Esophagus muscularis mucosa (tissue), 3 donors: ENCODE data around the gene SHISA6.

Experiments
- CTCF ChIP-seq, 3 experiments: fragments of 200-600 bp in 2 of 3; fragments of 450-650 bp in 1 of 3; sonication (generic) in 2 of 3; IDR thresholded peaks; one replicate each; pipeline ENCODE4 v1.5.1; 2017 to 2019; ENCODE audit warnings: antibody characterized with exemption in 3 of 3, mild to moderate bottlenecking in 2 of 3, moderate library complexity in 1 of 3
- POLR2A ChIP-seq: fragments of 450-650 bp; IDR thresholded peaks from one replicate; pipeline ENCODE4 v1.6.1; 2017; ENCODE audit warnings: antibody characterized with exemption, moderate library complexity, mild to moderate bottlenecking, low read depth

- no peak for TF ChIP-seq CTCF (IDR thresholded peaks at IDR 0.05)
- no peak for TF ChIP-seq POLR2A
Observed at GRCh38 chr17:11515901-11516300, 274.9 kb downstream of the SHISA6 start.
